Activated CD4-positive, alpha-beta memory T cell treated with anti-CD3 and anti-CD28 coated beads, Interleukin-2, amount 10 ng/mL, durations not matched to agents 7 days and 5 days (primary cell): ENCODE data around the gene GPATCH1. TPM values are rescaled to one million over a fixed set of nuclear protein-coding genes. Genes with fewer than 3 reads are reported as not detected.
"Not testable (repeated sequence)": the region's sequence is repeated elsewhere in the genome, so short reads cannot be mapped to it uniquely, and the experiment has no call there.

Experiments used
- CTCF ChIA-PET: fragments of 350-600 bp; sonication (Branson Sonifier 250); formaldehyde crosslinking; loops from one replicate; lab custom pipeline; 2021; ENCODE audit warnings: antibody characterized with exemption, inconsistent platforms; lab: Charles Lee
- POLR2A ChIA-PET: fragments of 350-600 bp; sonication (Branson Sonifier 250); formaldehyde crosslinking; loops from one replicate; lab custom pipeline; 2021; ENCODE audit warnings: antibody characterized with exemption; lab: Charles Lee
- DNase-seq: peaks from one replicate; pipeline ENCODE4 v3.0.0-alpha.2; 2020
- H3K27ac Mint-ChIP-seq: one replicate; pipeline ENCODE4 v1.8.0; 2021; ENCODE audit warnings: mild to moderate bottlenecking, mixed read lengths
- H3K27me3 Mint-ChIP-seq: one replicate; pipeline ENCODE4 v1.8.0; 2021; ENCODE audit warnings: mixed read lengths
- H3K36me3 Mint-ChIP-seq: one replicate; pipeline ENCODE4 v1.8.0; 2021; ENCODE audit warnings: low read depth, mixed read lengths
- H3K4me1 Mint-ChIP-seq: one replicate; pipeline ENCODE4 v1.8.0; 2021; ENCODE audit warnings: mixed read lengths
- H3K4me3 Mint-ChIP-seq: one replicate; pipeline ENCODE4 v1.8.0; 2021; ENCODE audit warnings: mild to moderate bottlenecking, mixed read lengths
- H3K9me3 Mint-ChIP-seq: one replicate; pipeline ENCODE4 v1.8.0; 2021; ENCODE audit warnings: mixed read lengths
- total RNA-seq, 2 experiments: library from RNA; stranded (reverse); gene quantifications; one replicate each; pipeline ENCODE4 v1.2.3, GENCODE V29; 2021

The GPATCH1 gene
- 10 to 100 TPM; 10.8 to 11.0 TPM for total RNA-seq

GRCh38 chr19:33080761-33081681 lies at the start of gene GPATCH1:
Gene GPATCH1, plus strand, starts transcription at chr19:33081181. Its CDS starts 13 bp downstream, at chr19:33081194.
- Mint-ChIP-seq H3K9me3 (no peaks in the 10 kb centered on the region), H3K36me3 (peaks cover 6% of the 10 kb centered on the region), H3K4me3 (peak within 1 kb of the TSS; percentile 88), H3K27me3 (no peaks in the 10 kb centered on the region), H3K27ac (peak within 1 kb of the TSS; percentile 90), H3K4me1 (peaks cover 36% of the 10 kb centered on the region)
- DNase-seq: peak; percentile 90
- ChIA-PET CTCF (interaction anchor here (0.8 to 1.7 kb wide), 4 partner anchors 44 to 115 kb away, joined by 3 to 6 read pairs (median 4); no protein-coding TSS in a partner anchor), POLR2A (interaction anchor here (1.0 to 1.8 kb wide), 9 partner anchors 9 to 109 kb away, joined by 3 to 8 read pairs (median 4); partner anchors contain the start of genes CEP89 and FAAP24)

DNA sequence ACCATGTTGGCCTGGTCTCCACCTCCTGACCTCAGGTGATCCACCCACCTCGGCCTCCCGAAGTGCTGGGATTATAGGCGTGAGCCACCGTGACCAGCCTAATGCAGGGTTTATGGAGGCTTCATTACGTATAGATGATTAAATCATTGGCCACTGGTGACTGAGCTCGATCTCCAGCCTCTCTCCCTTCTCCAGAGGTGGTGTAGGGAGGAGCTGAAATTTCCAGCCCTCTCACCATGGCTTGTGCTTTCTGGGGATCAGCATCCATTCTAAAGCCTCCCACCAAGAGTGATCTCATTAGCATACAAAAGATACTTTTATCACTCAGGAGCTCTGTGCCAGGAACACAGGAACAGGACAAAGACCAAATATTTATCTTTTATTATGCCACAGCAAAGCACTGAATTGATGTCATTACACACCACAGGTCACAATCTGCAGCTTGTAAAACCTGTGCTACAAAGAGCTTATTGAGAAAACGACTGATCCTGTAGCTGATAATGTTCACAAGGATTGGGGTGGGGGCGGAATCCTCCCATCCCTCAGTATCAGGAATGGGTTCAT lies 48.7 kb upstream of the GPATCH1 start:
- H3K9me3 Mint-ChIP-seq: peaks cover 2% of the 10 kb centered on the region
- no peak for DNase-seq
- H3K36me3 Mint-ChIP-seq: no peaks in the 10 kb centered on the region
- H3K27ac Mint-ChIP-seq: no peak overlapping the region
- CTCF ChIA-PET: interaction anchor here (0.6 kb wide), 1 partner anchor 95 kb away, joined by 3 read pairs; no protein-coding TSS in a partner anchor
- H3K27me3 Mint-ChIP-seq: no peaks in the 10 kb centered on the region
- no peak overlapping the region for H3K4me3 Mint-ChIP-seq
- H3K4me1 Mint-ChIP-seq: peaks cover 4% of the 10 kb centered on the region
- POLR2A ChIA-PET: interaction anchor here (0.6 to 1.2 kb wide), 2 partner anchors 38 to 356 kb away, joined by 3 read pairs; no protein-coding TSS in a partner anchor

GRCh38 chr19:33035461-33035860 lies 45.5 kb upstream of the GPATCH1 start:
- peaks cover 7% of the 10 kb centered on the region for H3K4me1 Mint-ChIP-seq
- ChIA-PET CTCF (interaction anchor here (2.4 kb wide), 1 partner anchor 59 kb away, joined by 6 read pairs; no protein-coding TSS in a partner anchor), POLR2A (no interaction called here)
- H3K27me3 Mint-ChIP-seq: no peaks in the 10 kb centered on the region
- H3K36me3 Mint-ChIP-seq: no peaks in the 10 kb centered on the region
- no peak overlapping the region for H3K4me3 Mint-ChIP-seq
- no peak for DNase-seq
- no peak overlapping the region for H3K27ac Mint-ChIP-seq
- H3K9me3 Mint-ChIP-seq: no peaks in the 10 kb centered on the region

GRCh38 chr19:33036370-33037167 lies 44.4 kb upstream of the GPATCH1 start:
- peak overlapping the region; percentile 44 for H3K27ac Mint-ChIP-seq
- POLR2A ChIA-PET, H3K9me3 Mint-ChIP-seq, H3K36me3 Mint-ChIP-seq, H3K27me3 Mint-ChIP-seq, H3K4me1 Mint-ChIP-seq, DNase-seq, H3K4me3 Mint-ChIP-seq: not testable (repeated sequence)
- CTCF ChIA-PET: interaction anchor here (1.2 to 2.4 kb wide), 2 partner anchors 60 to 64 kb away, joined by 3 to 6 read pairs; partner anchors contain the start of genes CEP89 and FAAP24

DNA sequence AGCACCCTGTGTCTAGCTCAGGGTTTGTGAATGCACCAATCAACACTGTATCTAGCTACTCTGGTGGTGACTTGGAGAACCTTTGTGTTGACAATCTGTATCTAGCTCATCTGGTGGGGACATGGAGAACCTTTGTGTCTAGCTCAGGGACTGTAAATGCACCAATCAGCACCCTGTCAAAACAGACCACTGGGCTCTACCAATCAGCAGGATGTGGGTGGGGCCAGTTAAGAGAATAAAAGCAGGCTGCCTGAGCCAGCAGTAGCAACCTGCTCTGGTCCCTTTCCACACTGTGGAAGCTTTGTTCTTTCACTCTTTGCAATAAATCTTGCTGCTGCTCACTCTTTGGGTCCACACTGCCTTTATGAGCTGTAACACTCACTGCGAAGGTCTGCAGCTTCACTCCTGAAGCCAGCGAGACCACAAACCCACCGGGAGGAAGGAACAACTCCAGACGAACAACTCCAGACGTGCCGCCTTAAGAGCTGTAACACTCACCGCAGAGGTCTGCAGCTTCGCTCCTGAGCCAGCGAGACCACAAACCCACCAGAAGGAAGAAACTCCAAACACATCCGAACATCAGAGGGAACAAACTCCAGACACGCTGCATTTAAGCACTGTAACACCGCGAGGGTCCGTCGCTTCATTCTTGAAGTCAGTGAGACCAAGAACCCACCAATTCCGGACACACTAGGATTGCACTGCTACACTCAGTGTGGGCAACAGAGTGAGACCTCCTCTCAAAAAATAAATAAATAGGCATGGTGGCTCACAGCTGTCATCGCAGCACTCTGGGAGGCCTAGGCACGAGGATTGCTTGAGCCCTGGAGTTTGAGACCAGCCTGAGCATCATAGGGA lies 43.6 kb upstream of the GPATCH1 start:
- H3K27me3 Mint-ChIP-seq, POLR2A ChIA-PET, H3K9me3 Mint-ChIP-seq, H3K36me3 Mint-ChIP-seq, H3K4me1 Mint-ChIP-seq: not testable (repeated sequence)
- CTCF ChIA-PET: interaction anchor here (1.2 to 2.4 kb wide), 2 partner anchors 61 to 65 kb away, joined by 3 to 6 read pairs; partner anchors contain the start of genes CEP89 and FAAP24
- peak; percentile 21 for DNase-seq
- Mint-ChIP-seq H3K4me3 (peak overlapping the region; percentile 34), H3K27ac (peak overlapping the region; percentile 44)

GRCh38 chr19:33039108-33039599 lies 41.8 kb upstream of the GPATCH1 start:
- no peaks in the 10 kb centered on the region for H3K9me3 Mint-ChIP-seq
- no peak overlapping the region for H3K27ac Mint-ChIP-seq
- H3K36me3 Mint-ChIP-seq: no peaks in the 10 kb centered on the region
- no peak for DNase-seq
- H3K4me3 Mint-ChIP-seq: no peak overlapping the region
- peaks cover 7% of the 10 kb centered on the region for H3K4me1 Mint-ChIP-seq
- POLR2A ChIA-PET: no interaction called here
- no peaks in the 10 kb centered on the region for H3K27me3 Mint-ChIP-seq
- CTCF ChIA-PET: no interaction called here

GRCh38 chr19:33039815-33040214 lies 41.2 kb upstream of the GPATCH1 start:
- Mint-ChIP-seq H3K27ac (no peak overlapping the region), H3K4me1 (peaks cover 7% of the 10 kb centered on the region), H3K27me3 (no peaks in the 10 kb centered on the region), H3K9me3 (no peaks in the 10 kb centered on the region), H3K36me3 (no peaks in the 10 kb centered on the region), H3K4me3 (no peak overlapping the region)
- CTCF ChIA-PET: interaction anchor here (0.6 to 0.9 kb wide), 2 partner anchors 16 to 26 kb away, joined by 3 to 4 read pairs; no protein-coding TSS in a partner anchor
- POLR2A ChIA-PET: no interaction called here
- DNase-seq: no peak

DNA sequence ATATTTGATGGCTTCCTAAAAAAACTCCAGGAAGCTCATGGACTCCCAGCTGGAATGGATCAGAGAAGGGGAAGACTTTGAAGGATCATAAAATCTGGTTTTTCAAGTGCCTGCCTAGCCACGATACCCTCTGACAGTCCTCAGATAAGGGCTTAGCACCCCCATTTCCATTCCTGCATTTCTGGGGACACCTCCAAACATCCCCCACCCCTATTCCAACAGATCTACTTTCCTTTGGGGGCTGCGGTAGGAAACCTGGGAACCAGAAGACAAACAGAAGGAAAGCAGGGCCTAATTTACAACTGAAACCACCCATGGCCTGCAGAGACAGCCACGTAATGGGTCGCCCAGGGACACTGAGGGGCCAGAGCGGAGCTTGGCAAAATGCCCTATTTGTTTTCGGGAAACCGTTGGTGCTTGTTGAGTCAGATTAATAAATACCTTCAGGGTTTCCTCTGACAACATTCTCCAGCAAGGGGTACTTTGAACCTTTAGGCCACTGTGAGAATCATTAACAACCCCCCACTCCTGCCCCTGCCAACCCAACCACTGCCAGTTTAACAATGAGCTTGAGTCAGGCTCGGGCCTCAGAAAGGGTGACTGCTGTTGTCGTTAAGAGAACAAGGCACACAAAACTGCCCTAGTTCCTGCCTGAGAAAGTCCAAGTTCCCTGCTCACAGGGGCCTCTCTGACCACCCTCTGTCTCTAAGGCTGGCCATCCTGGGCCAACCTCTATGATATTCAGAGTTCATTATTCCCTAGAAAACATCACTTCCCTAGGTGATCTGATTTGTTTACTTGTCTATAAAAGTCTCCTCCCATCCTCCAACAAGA lies 39.8 kb upstream of the GPATCH1 start:
- Mint-ChIP-seq H3K9me3 (no peaks in the 10 kb centered on the region), H3K4me1 (peaks cover 7% of the 10 kb centered on the region), H3K36me3 (no peaks in the 10 kb centered on the region), H3K27ac (no peak overlapping the region), H3K4me3 (no peak overlapping the region), H3K27me3 (no peaks in the 10 kb centered on the region)
- ChIA-PET POLR2A (no interaction called here), CTCF (interaction anchor here (0.6 kb wide), 2 partner anchors 15 to 144 kb away, joined by 3 to 4 read pairs; no protein-coding TSS in a partner anchor)
- DNase-seq: no peak

GRCh38 chr19:33041828-33042160 lies 39.2 kb upstream of the GPATCH1 start:
- POLR2A ChIA-PET, H3K27me3 Mint-ChIP-seq, H3K36me3 Mint-ChIP-seq, H3K9me3 Mint-ChIP-seq, H3K27ac Mint-ChIP-seq, H3K4me3 Mint-ChIP-seq, H3K4me1 Mint-ChIP-seq, DNase-seq: not testable (repeated sequence)
- CTCF ChIA-PET: interaction anchor here (0.6 kb wide), 1 partner anchor 143 kb away, joined by 4 read pairs; no protein-coding TSS in a partner anchor

- CTCF ChIA-PET: no interaction called here
- Mint-ChIP-seq H3K9me3 (no peaks in the 10 kb centered on the region), H3K27me3 (no peaks in the 10 kb centered on the region), H3K36me3 (no peaks in the 10 kb centered on the region), H3K4me3 (no peak overlapping the region), H3K27ac (no peak overlapping the region), H3K4me1 (no peaks in the 10 kb centered on the region)
- DNase-seq: no peak
- POLR2A ChIA-PET: no interaction called here
Measured at GRCh38 chr19:33047422-33047821, 33.6 kb upstream of the GPATCH1 start.
